HG03439 (cell line): Measurements from ENCODE around the gene SNCAIP.
A peak's percentile ranks its signal among the peaks of the same experiment; 100 is the strongest.
"Not testable (repeated sequence)": the region's sequence is repeated elsewhere in the genome, so short reads cannot be mapped to it uniquely, and the experiment has no call there.

Experiments
- ATAC-seq: cut with Tn5 transposase; IDR thresholded peaks from one replicate; pipeline ENCODE4 v1.9.1; 2021; ENCODE audit warnings: mild to moderate bottlenecking, moderate library complexity; ENCODE audit not compliant: unreplicated experiment

SNCAIP gene

DNA sequence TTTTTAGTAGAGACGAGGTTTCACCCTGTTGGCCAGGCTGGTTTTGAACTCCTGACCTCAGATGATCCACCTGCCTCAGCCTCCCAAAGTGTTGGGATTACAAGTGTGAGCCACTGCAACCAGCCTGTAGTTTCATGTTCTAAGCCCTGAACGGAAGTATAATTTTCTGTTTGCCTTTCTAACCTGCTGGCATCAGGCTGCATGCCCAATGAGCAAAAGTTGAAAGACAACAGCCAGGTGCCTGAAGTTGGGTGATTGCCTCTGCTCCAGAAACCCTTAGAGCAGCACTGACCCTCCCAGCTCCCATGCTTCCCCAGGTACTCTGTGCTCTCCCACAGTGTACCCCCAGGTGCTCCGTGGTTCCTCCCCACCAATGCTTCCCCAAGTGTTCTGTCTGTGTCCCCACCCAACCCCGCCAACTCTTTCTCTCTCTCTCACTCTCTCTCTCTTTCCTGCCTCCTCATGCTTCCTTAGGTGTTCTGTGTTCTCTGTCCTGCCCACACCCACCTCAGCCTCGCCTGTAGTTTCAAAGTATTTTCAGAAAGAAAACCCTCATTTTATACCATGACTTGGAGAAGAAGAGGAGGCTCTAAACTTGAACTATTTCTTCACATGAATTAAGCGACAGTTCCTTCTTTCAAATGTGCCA, 145.3 kb downstream of the SNCAIP start:
- ATAC-seq = no peak

DNA sequence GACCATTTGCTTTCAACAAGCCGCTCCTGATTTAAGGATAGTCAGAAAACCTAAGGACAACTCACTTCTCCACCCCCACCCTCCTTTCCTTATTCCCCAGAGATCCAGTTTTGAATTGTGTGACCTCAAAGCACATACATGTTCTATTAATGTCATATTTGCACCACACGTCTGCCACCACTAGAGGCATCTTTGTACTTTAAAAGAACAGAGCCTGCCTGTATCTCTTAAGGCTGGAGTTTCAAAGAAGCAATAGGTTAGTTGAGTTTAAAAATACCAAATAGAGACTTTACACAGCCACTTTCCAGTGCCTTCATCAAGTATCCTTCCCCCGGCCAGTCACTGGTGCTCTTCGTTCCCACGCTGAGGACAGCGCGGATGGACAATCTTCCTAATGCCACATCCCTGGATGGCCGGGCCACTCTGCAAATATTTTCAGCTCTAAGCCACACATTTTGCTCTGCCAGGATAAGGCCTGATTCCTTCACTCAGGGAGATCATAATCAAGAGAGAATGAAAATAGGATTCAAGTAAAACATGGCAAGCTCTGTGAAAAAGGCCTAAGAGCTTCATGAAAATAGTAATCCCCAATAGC, 146.3 kb downstream of the SNCAIP start:
- peak; percentile 85 for ATAC-seq

DNA sequence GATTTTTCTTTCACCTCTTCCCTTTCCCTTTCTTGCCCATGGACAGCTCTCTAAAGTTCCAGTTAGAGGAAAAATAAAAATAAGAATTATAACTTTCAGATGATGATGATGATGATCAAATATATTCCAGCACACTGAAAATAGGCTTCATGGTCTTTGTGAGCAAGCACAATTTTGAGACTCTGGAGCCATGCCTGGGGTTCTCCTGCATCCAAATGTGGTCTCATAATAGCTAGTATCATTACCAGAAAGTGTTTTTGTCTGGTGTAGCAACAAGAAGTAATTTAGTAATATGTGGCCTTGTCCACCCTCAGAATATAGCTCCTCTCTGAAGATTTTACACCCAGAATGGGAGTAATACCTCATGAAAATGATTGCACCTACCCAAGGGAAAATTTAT, 150.4 kb downstream of the SNCAIP start:
- ATAC-seq = no peak

- peak; percentile 73 for ATAC-seq
Measured at GRCh38 chr5:122463221-122463620, 151.2 kb downstream of the SNCAIP start.

GRCh38 chr5:122464191-122464590, 152.2 kb downstream of the SNCAIP start:
- ATAC-seq = no peak

- ATAC-seq = no peak
Measured at GRCh38 chr5:122465031-122465577, 153.1 kb downstream of the SNCAIP start.

- ATAC-seq = no peak
Measured at GRCh38 chr5:122465994-122466393, 154.0 kb downstream of the SNCAIP start.

GRCh38 chr5:122468351-122469116, 156.5 kb downstream of the SNCAIP start:
- no peak for ATAC-seq

GRCh38 chr5:122469384-122469919, 157.4 kb downstream of the SNCAIP start:
- ATAC-seq = no peak

GRCh38 chr5:122470365-122470764, 158.3 kb downstream of the SNCAIP start:
- no peak for ATAC-seq

GRCh38 chr5:122471031-122471751, 159.2 kb downstream of the SNCAIP start:
- no peak for ATAC-seq

- ATAC-seq = no peak
Measured at GRCh38 chr5:122471752-122472061, 159.7 kb downstream of the SNCAIP start.

DNA sequence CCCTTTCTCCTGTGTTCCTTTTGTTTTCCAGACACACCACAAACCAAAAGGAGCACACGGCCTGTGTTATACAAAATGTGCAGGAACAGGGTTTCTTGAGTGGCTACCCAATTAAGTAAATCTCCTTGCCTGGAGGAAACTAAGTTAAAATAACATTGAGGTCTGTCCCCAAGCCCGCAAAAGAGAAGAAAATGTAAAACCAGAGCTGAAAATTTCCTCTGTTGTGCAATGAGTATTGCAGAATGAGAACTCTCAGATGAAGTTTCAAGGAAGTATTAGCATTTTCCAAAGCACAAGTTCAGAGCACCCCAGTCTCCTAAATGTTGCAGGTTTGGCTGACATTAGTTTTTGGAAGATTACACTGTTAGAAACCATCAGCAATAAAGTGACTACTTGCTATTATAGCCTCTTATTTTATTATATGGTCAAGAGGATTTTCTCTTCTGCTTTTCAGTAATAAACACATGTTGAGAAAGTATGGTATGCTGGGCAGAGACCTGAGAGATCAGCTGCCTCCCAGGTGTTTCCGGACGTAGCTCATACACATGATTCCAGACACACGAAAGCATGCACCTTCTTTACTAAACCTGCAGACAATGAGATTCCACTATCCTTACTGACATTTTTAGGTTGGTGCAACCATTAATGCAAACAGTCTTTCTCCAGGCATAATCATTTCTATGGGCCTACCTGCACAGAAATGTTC, 161.3 kb downstream of the SNCAIP start:
- no peak for ATAC-seq

DNA sequence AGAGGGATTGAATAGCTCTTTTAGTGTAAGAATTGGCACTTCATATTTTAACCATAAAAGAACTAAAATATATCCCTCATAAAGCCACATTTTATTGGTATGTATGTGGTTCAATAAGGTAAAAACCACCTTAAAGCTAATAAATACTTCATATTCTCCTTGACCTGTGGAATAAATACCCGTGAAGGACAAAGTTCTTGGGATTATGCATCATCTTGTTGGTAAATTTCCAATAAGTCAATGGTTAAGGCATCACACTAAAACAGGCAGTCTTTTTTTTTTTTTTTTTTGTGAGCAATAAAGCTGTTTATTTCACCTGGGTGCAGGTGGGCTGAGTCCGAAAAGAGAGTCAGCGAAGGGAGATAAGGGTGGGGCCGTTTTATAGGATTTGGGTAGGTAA, 161.9 kb downstream of the SNCAIP start:
- ATAC-seq = no peak

DNA sequence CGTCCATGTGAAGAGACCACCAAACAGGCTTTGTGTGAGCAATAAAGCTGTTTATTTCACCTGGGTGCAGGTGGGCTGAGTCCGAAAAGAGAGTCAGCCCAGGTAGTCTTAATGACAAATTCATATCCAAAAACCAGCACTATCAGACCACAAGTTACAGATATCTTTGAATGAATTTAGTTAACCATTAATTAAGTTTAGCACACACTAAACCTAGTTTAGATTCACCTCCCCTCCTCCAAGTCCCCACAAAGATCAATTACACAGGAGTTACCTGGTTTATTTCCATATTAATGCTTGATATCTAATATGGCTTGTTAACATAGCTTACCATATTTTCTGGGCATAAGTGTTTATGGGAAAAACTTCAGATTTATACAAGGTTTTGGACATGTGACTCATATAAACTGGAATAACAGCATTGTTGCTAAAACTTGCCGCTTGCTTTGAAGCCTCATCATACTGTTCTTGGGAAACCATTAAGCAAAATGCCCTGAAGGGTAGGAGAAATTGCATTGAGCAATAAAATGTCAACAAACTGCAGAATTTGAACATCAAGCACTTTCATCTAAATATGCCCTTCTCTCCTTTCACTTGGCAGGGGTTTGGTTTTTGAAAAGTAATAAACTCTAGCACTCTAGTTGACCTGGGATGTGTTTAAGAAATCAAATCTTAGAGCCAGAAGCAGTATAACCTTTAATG, 166.9 kb downstream of the SNCAIP start:
- ATAC-seq = no peak

GRCh38 chr5:122480146-122480545, 168.1 kb downstream of the SNCAIP start:
- ATAC-seq = no peak

- ATAC-seq = no peak
Measured at GRCh38 chr5:122484103-122484502, 172.1 kb downstream of the SNCAIP start.

DNA sequence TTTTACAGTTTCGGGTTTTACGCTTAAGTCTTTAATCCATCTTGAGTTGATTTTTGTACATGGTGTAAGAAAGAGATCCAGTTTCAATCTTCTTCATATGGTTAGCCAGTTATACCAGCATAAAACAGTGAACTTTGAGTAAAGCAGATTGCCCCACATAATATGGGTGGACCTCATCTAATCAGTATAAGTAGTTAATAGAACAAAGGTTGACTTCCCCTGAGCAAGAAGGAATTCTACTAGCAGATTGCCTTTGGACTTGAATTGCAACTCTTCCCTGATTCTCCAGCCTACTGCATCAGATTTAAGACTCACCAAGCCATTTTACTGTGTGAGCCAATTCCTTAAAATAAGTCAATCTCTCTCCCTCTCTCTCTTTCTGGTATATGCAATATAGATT, 173.2 kb downstream of the SNCAIP start:
- no peak for ATAC-seq

DNA sequence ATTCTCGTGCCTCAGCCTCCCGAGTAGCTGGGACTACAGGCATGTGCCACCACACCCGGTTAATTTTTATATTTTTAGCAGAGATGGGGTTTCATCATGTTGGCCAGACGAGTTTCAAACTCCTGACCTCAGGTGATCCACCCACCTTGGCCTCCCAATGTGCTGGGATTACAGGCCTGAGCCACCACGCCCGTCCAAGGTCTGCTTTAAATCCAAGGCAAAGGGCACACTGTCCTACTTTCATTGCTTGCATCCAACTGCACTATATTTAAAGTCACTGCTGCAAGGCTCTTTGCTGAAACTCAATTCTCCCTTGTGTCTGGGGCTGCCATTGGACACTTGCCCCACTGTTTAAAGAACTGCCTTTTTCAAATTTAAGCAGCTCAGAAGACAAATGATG, 174.6 kb downstream of the SNCAIP start:
- ATAC-seq = not testable (repeated sequence)

GRCh38 chr5:122490718-122491117, 178.7 kb downstream of the SNCAIP start:
- ATAC-seq = no peak
